Body of pancreas (tissue), 4 donors: Measurements from ENCODE around the gene WFDC2. TPM values are rescaled to one million over a fixed set of nuclear protein-coding genes. Genes with fewer than 3 reads are reported as not detected.

Experiments
- ATAC-seq: fragments of 150-250 bp; one replicate; pipeline ENCODE4 v1.9.1; 2016
- DNase-seq, 4 donors: peaks; one replicate each; pipeline ENCODE4 v3.0.0-alpha.2; 2019
- H3K27ac ChIP-seq, 4 donors: fragments of 200-600 bp; sonication (generic); 1 replicate in 3 of 4; 2 replicates in 1 of 4; pipeline versions ENCODE4 v1.5.1 to v1.6.1; 2016 to 2019; ENCODE audit warnings: mild to moderate bottlenecking in 1 of 4, mixed read lengths in 1 of 4, moderate library complexity in 1 of 4
- H3K27me3 ChIP-seq, 2 donors: fragments of 200-600 bp; sonication (generic); one replicate each; pipeline ENCODE4 v1.6.0; 2016; ENCODE audit warnings: mild to moderate bottlenecking in 1 of 2
- H3K36me3 ChIP-seq, 2 donors: fragments of 200-600 bp; sonication (generic); replicated peaks in 1 of 2; 2 replicates each; pipeline ENCODE4 v1.5.1; 2016; ENCODE audit warnings: low read depth in 2 of 2; ENCODE audit not compliant: insufficient read depth in 1 of 2
- H3K4me1 ChIP-seq: fragments of 200-600 bp; sonication (generic); one replicate; pipeline ENCODE4 v1.6.0; 2016
- H3K4me3 ChIP-seq, 2 donors: fragments of 200-600 bp; sonication (generic); 1 replicate in 1 of 2; 2 replicates in 1 of 2; pipeline ENCODE4 v1.5.1; 2016 to 2019
- H3K9me3 ChIP-seq, 3 donors: fragments of 200-600 bp; sonication (generic); 1 replicate in 2 of 3; 2 replicates in 1 of 3; pipeline ENCODE4 v1.5.1; 2016
- CTCF ChIP-seq, 7 experiments: fragments of 450-650 bp in 4 of 7; fragments of 200-600 bp in 3 of 7; sonication (generic) in 3 of 7; IDR thresholded peaks; one replicate each; pipeline ENCODE4 v1.5.1; 2016 to 2019; ENCODE audit warnings: antibody characterized with exemption in 7 of 7
- POLR2A ChIP-seq, 3 donors: fragments of 450-650 bp; IDR thresholded peaks; one replicate each; pipeline ENCODE4 v1.6.1; 2016; ENCODE audit warnings: antibody characterized with exemption in 3 of 3, mild to moderate bottlenecking in 2 of 3
- WGBS, 2 donors: methylation state at CpG; one replicate each; pipeline ENCODE4 v1.1.5; 2017; 5-methylcytosine and 5-hydroxymethylcytosine counted together
- intact Hi-C: fragments of 100-400 bp; cut with DNase I; formaldehyde crosslinking; loops from one replicate; pipeline ENCODE4 v1.15.1; 2023
- total RNA-seq, 2 donors: library from RNA; depleted of rRNA; stranded (reverse); fragments of >200 nt; gene quantifications; one replicate each; pipeline ENCODE4 v1.1.0, GENCODE V29; 2016

Gene WFDC2
- total RNA-seq: 10 to 100 TPM in 1 of 2 donors, 1 to 10 TPM in 1; 3.0 to 11.9 TPM

GRCh38 chr20:45469336-45470261 lies at the start of gene WFDC2:
Gene WFDC2 (plus strand): TSS chr20:45469753. CDS start chr20:45469782, 29 bp downstream.
- WGBS, 2 donors: 6 to 7% methylated on average over 24 to 50 of the region's 54 CpGs
- no peaks in the 10 kb centered on the region for H3K9me3 ChIP-seq
- peak within 1 kb of the TSS; percentile 38 to 72 (median 48) for H3K27ac ChIP-seq
- ATAC-seq (peak; percentile 54), DNase-seq (peak; percentile 37 to 71 (median 67))
- peak within 1 kb of the TSS in 1 of 2 donors; percentile 21 for H3K4me3 ChIP-seq
- TF ChIP-seq POLR2A (IDR thresholded peaks at IDR 0.05) (no peak), CTCF (IDR thresholded peaks at IDR 0.05) (peak in 1 of 7 experiments; percentile 14)
- no peaks in the 10 kb centered on the region for H3K36me3 ChIP-seq
- peaks cover 22% of the 10 kb centered on the region for H3K4me1 ChIP-seq
- intact Hi-C loops: no loop called here
- H3K27me3 ChIP-seq: peaks cover 0 to 8% of the 10 kb centered on the region in 2 donors

- Histone ChIP-seq H3K36me3 (peaks cover 5 to 28% of the 10 kb centered on the region in 2 donors), H3K9me3 (no peaks in the 10 kb centered on the region), H3K4me3 (no peak overlapping the region), H3K27me3 (no peaks in the 10 kb centered on the region), H3K27ac (peak overlapping the region in 3 of 4 donors; percentile 52 to 86 (median 66)), H3K4me1 (peaks cover 37% of the 10 kb centered on the region)
- ATAC-seq (no peak), DNase-seq (no peak)
- intact Hi-C loops: loop anchor here (5.0 kb wide), 1 partner anchor 43 kb away; the partner anchor contains the start of gene TP53TG5
- 93 to 96% methylated on average over 8 of the region's 8 CpGs for WGBS, 2 donors
- TF ChIP-seq POLR2A (IDR thresholded peaks at IDR 0.05): no peak
- TF ChIP-seq CTCF (IDR thresholded peaks at IDR 0.05): no peak
These were observed 49.4 kb upstream of the WFDC2 start for GRCh38 chr20:45420125-45420524.

- intact Hi-C loops: loop anchor here (5.0 kb wide), 1 partner anchor 46 kb away; the partner anchor contains the start of gene TP53TG5
- Histone ChIP-seq H3K9me3 (no peaks in the 10 kb centered on the region), H3K4me3 (no peak overlapping the region), H3K27me3 (no peaks in the 10 kb centered on the region), H3K27ac (no peak overlapping the region), H3K4me1 (peaks cover 27% of the 10 kb centered on the region), H3K36me3 (peaks cover 5 to 33% of the 10 kb centered on the region in 2 donors)
- 97 to 100% methylated on average over 2 of the region's 2 CpGs for WGBS, 2 donors
- TF ChIP-seq CTCF (IDR thresholded peaks at IDR 0.05) (no peak), POLR2A (IDR thresholded peaks at IDR 0.05) (no peak)
- DNase-seq (no peak), ATAC-seq (no peak)
These were observed 45.9 kb upstream of the WFDC2 start for GRCh38 chr20:45423700-45424099.

GRCh38 chr20:45425561-45425960 lies 44.0 kb upstream of the WFDC2 start:
- no peak for ATAC-seq
- H3K36me3 ChIP-seq: peaks cover 5 to 30% of the 10 kb centered on the region in 2 donors
- no peaks in the 10 kb centered on the region for H3K27me3 ChIP-seq
- no peak overlapping the region for H3K4me3 ChIP-seq
- intact Hi-C loops: no loop called here
- TF ChIP-seq CTCF (IDR thresholded peaks at IDR 0.05) (no peak), POLR2A (IDR thresholded peaks at IDR 0.05) (no peak)
- H3K4me1 ChIP-seq: peaks cover 13% of the 10 kb centered on the region
- WGBS, 2 donors: 93 to 97% methylated on average over 10 to 12 of the region's 17 CpGs
- H3K27ac ChIP-seq: no peak overlapping the region
- H3K9me3 ChIP-seq: no peaks in the 10 kb centered on the region
- DNase-seq: no peak
